HG03469 (cell line): Measurements from ENCODE around the gene CORO2B.

Source experiments
- ATAC-seq: cut with Tn5 transposase; IDR thresholded peaks from one replicate; pipeline ENCODE4 v1.9.1; 2021; ENCODE audit warnings: mild to moderate bottlenecking, moderate library complexity, moderate number of reproducible peaks; ENCODE audit not compliant: unreplicated experiment

Gene CORO2B

GRCh38 chr15:68589783-68590710 lies 11.3 kb downstream of the CORO2B start:
- ATAC-seq, result no peak

- ATAC-seq, result no peak
Measured at GRCh38 chr15:68590721-68591389, 12.1 kb downstream of the CORO2B start.

- no peak for ATAC-seq
Measured at GRCh38 chr15:68592054-68592453, 13.3 kb downstream of the CORO2B start.

- no peak for ATAC-seq
Measured at GRCh38 chr15:68592544-68592943, 13.8 kb downstream of the CORO2B start.

- ATAC-seq, result no peak
Measured at GRCh38 chr15:68593341-68593740, 14.5 kb downstream of the CORO2B start.

- no peak for ATAC-seq
Measured at GRCh38 chr15:68593828-68594532, 15.2 kb downstream of the CORO2B start.

GRCh38 chr15:68594533-68595259 lies 15.9 kb downstream of the CORO2B start:
- ATAC-seq, result no peak

- ATAC-seq, result no peak
Measured at GRCh38 chr15:68595260-68595564, 16.4 kb downstream of the CORO2B start.

GRCh38 chr15:68595761-68596160 lies 17.0 kb downstream of the CORO2B start:
- no peak for ATAC-seq

- ATAC-seq, result no peak
Measured at GRCh38 chr15:68596691-68597090, 17.9 kb downstream of the CORO2B start.

GRCh38 chr15:68597581-68597980 lies 18.8 kb downstream of the CORO2B start:
- no peak for ATAC-seq

- ATAC-seq, result no peak
Measured at GRCh38 chr15:68598171-68599152, 19.7 kb downstream of the CORO2B start.

- no peak for ATAC-seq
Measured at GRCh38 chr15:68599153-68599545, 20.4 kb downstream of the CORO2B start.

- no peak for ATAC-seq
Measured at GRCh38 chr15:68599560-68600071, 20.8 kb downstream of the CORO2B start.

GRCh38 chr15:68601206-68602197 lies 22.7 kb downstream of the CORO2B start:
- no peak for ATAC-seq

- ATAC-seq, result no peak
Measured at GRCh38 chr15:68602459-68603215, 23.8 kb downstream of the CORO2B start.

- no peak for ATAC-seq
Measured at GRCh38 chr15:68603216-68603595, 24.4 kb downstream of the CORO2B start.

GRCh38 chr15:68603951-68604350 lies 25.2 kb downstream of the CORO2B start:
- no peak for ATAC-seq
